AG04449 (cell line): ENCODE data around the gene UGT1A9.

Experiments used
- CTCF ChIA-PET: fragments of 350-600 bp; formaldehyde crosslinking; extraction: SDS; loops from one replicate; lab custom pipeline; 2021; ENCODE audit warnings: antibody characterized with exemption; lab: Yijun Ruan, JAX
- POLR2A ChIA-PET: fragments of 400-600, 350-600 bp; formaldehyde crosslinking; extraction: SDS; loops from one replicate; lab custom pipeline; 2020; ENCODE audit warnings: antibody characterized with exemption, inconsistent platforms; lab: Yijun Ruan, JAX
- DNase-seq: peaks from one replicate; pipeline ENCODE4 v3.0.0-alpha.2; 2010; ENCODE audit warnings: low read depth, low spot score
- H3K4me3 ChIP-seq: 2 replicates; pipeline ENCODE4 v1.5.1; 2011; ENCODE audit warnings: low read depth, mild to moderate bottlenecking, control low read depth, low read length
- TF ChIP-seq, protein P1 (sequence below): IDR thresholded peaks from one replicate; pipeline ENCODE4 v1.5.1; 2011; ENCODE audit warnings: mild to moderate bottlenecking, moderate library complexity, low read length, control low read depth, inconsistent platforms; ENCODE audit not compliant: insufficient read depth; ENCODE audit errors: missing control alignments

UGT1A9 gene

DNA sequence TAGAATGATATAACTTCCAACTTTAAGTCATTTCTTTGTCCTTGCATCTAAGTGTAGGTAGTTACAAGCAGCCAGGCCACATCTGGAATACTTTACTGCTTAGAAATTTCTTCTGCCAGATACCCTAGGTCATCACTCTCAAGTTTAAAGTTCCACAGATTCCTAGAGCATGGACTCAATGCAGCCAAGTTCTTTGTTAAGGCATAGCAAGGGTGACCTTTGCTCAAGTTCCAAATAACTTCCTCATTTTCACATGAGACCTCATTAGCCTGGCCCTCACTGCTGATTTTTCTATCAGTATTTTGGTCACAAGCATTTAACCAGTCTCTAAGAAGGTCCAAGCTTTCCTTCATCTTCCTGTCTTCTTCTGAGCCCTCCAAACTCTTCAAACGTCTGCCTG is 7.8 kb upstream of the UGT1A9 start:
- POLR2A ChIA-PET, result no interaction called here
- no peak overlapping the region for H3K4me3 ChIP-seq
- DNase-seq, result no peak
- TF ChIP-seq, protein P1, sequence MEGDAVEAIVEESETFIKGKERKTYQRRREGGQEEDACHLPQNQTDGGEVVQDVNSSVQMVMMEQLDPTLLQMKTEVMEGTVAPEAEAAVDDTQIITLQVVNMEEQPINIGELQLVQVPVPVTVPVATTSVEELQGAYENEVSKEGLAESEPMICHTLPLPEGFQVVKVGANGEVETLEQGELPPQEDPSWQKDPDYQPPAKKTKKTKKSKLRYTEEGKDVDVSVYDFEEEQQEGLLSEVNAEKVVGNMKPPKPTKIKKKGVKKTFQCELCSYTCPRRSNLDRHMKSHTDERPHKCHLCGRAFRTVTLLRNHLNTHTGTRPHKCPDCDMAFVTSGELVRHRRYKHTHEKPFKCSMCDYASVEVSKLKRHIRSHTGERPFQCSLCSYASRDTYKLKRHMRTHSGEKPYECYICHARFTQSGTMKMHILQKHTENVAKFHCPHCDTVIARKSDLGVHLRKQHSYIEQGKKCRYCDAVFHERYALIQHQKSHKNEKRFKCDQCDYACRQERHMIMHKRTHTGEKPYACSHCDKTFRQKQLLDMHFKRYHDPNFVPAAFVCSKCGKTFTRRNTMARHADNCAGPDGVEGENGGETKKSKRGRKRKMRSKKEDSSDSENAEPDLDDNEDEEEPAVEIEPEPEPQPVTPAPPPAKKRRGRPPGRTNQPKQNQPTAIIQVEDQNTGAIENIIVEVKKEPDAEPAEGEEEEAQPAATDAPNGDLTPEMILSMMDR, result no peak
- CTCF ChIA-PET, result no interaction called here

DNA sequence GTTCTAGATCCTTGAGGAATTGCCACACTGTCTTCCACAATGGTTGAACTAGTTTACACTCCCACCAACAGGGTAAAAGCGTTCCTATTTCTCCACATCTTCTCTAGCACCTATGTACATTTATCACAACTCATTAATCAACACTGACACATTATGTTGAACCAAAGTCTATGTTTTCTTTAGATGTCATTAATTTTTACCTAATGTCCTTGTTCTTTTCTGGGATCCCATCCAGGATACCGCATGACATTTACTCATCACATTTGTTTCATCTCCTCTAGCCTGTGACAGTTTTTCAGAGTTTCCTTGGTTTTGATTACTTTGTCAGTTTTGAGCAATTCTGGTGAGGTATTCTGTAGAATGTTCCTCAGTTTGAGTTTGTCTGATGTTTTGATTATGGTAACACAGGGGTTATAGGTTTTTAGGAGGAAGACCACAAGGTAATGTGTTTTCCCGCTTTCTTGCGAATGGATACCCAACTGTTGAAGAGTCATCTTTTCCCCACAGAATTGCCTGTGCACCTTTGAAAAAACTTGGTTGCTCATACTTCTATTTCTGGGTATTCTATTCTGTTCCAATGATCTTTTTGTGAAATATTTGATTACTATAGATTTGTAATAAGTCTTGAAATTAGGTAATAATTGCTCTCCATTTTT is 3.0 kb upstream of the UGT1A9 start:
- no peak overlapping the region for H3K4me3 ChIP-seq
- POLR2A ChIA-PET, result no interaction called here
- DNase-seq, result no peak
- TF ChIP-seq, protein P1, result no peak
- CTCF ChIA-PET, result no interaction called here

DNA sequence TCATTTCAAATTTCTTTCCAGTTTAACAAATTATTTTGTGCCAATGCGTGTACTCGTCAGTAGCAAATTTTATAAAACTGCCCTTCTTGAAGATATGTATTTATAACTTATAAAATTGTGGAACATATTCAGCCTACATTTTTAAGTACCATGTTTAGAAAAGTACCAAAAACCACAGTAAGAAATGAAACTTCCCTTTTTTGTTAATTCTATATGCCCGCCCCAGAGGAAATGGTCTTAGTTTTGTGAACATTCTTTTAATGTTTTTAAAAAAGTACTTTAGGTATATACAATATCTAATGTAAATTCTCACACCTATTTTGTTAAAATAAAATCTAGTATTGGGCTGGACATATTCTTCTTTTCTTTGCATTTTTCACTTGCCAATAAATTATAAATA is 1.2 kb downstream of the UGT1A9 start:
- TF ChIP-seq, protein P1, result no peak
- ChIA-PET CTCF (no interaction called here), POLR2A (no interaction called here)
- no peak overlapping the region for H3K4me3 ChIP-seq
- DNase-seq, result no peak

GRCh38 chr2:233673896-233674295 is 2.2 kb downstream of the UGT1A9 start:
- ChIA-PET CTCF (no interaction called here), POLR2A (no interaction called here)
- no peak for DNase-seq
- TF ChIP-seq, protein P1, result no peak
- no peak overlapping the region for H3K4me3 ChIP-seq

GRCh38 chr2:233674314-233674713 is 2.6 kb downstream of the UGT1A9 start:
- no peak overlapping the region for H3K4me3 ChIP-seq
- TF ChIP-seq, protein P1, result no peak
- POLR2A ChIA-PET, result no interaction called here
- DNase-seq, result no peak
- CTCF ChIA-PET, result no interaction called here

DNA sequence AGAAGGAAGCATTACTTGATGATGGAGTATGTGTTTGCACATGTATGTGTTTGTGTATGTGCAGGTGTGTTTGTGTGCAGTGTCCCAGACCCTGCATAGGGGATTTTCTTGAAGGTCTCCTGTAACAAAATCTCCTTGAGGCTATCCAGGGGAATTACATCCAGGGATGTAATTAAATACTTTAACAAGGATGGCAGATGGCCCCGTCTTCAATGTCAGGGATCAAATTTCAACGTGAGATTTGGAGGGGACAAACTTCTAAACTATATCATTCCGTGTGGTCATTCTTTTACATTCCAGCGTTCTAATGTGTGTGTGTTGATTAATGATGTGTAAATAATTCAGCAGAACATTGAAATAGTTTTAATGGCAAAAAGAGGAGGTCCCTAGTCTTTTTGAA is 3.3 kb downstream of the UGT1A9 start:
- CTCF ChIA-PET, result no interaction called here
- DNase-seq, result no peak
- TF ChIP-seq, protein P1, result no peak
- H3K4me3 ChIP-seq, result no peak overlapping the region
- POLR2A ChIA-PET, result no interaction called here
